Measurements from ENCODE around the gene ELFN2. TPM values are rescaled to one million over a fixed set of nuclear protein-coding genes. Genes with fewer than 3 reads are reported as not detected.
"Not testable (repeated sequence)": the region's sequence is repeated elsewhere in the genome, so short reads cannot be mapped to it uniquely, and the experiment has no call there.

ELFN2 gene
- total RNA-seq, 4 donors from 2014 or later = 0.30 to 4.4 (median 3.1) TPM

GRCh38 chr22:37472418-37473006, 45.2 kb upstream of the ELFN2 start:
- peaks cover 0 to 33% of the 10 kb centered on the region in 2 donors for H3K27me3 ChIP-seq
- H3K36me3 ChIP-seq = peaks cover 0 to 11% (median 0%) of the 10 kb centered on the region in 3 donors
- no peaks in the 10 kb centered on the region for H3K4me1 ChIP-seq
- DNase-seq (ENCODE audit: low spot score in 2 of 2) = no peak
- TF ChIP-seq POLR2A (IDR thresholded peaks at IDR 0.05) (no peak), EP300 (IDR thresholded peaks at IDR 0.05) (no peak)
- TF ChIP-seq, protein P1, sequence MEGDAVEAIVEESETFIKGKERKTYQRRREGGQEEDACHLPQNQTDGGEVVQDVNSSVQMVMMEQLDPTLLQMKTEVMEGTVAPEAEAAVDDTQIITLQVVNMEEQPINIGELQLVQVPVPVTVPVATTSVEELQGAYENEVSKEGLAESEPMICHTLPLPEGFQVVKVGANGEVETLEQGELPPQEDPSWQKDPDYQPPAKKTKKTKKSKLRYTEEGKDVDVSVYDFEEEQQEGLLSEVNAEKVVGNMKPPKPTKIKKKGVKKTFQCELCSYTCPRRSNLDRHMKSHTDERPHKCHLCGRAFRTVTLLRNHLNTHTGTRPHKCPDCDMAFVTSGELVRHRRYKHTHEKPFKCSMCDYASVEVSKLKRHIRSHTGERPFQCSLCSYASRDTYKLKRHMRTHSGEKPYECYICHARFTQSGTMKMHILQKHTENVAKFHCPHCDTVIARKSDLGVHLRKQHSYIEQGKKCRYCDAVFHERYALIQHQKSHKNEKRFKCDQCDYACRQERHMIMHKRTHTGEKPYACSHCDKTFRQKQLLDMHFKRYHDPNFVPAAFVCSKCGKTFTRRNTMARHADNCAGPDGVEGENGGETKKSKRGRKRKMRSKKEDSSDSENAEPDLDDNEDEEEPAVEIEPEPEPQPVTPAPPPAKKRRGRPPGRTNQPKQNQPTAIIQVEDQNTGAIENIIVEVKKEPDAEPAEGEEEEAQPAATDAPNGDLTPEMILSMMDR (IDR thresholded peaks at IDR 0.05) = peak; percentile 20 to 52 (median 33)
- WGBS, 2 donors = 26 to 36% methylated on average over 8 of the region's 8 CpGs
- no peak overlapping the region for H3K4me3 ChIP-seq
- no peaks in the 10 kb centered on the region for H3K9me3 ChIP-seq
- no peak overlapping the region for H3K27ac ChIP-seq

DNA sequence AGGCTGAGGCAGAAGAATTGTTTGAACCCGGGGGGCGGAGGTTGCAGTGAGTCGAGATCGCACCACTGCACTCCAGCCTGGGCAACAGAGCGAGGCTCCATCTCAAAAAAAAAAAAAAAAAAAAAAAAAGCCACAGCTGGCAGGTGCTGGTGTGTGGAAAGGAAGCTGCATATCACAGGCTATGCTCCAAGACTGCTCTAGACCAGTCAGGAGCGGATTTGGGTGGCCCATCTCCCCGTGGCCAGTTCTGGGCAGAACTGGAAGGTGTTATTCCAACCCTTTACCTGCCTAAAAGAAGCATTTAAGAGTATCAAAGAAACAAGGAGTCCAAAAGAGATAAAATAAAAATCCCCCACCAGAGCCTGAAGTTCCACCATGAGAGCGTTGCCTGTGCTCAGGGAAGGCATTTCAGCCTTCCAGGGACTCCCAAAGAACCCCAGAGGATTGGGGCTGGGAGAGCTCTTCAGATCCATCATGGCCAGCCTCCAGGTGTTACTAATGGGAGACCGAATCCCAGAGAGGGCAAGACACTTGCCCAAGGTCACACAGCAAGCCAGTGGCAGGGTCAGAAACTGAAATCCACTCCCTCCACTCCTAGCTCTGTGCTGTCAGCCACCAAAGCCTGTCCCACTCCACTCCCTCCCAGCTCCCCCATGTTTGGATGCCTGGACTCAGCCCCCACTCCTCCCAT, 44.6 kb upstream of the ELFN2 start:
- H3K36me3 ChIP-seq = peaks cover 0 to 11% (median 0%) of the 10 kb centered on the region in 3 donors
- H3K27ac ChIP-seq = no peak overlapping the region
- TF ChIP-seq POLR2A (IDR thresholded peaks at IDR 0.05) (no peak), EP300 (IDR thresholded peaks at IDR 0.05) (no peak)
- TF ChIP-seq, protein P1 (IDR thresholded peaks at IDR 0.05) = no peak
- H3K4me1 ChIP-seq = no peaks in the 10 kb centered on the region
- H3K27me3 ChIP-seq = peaks cover 0 to 36% of the 10 kb centered on the region in 2 donors
- no peak for DNase-seq (ENCODE audit: low spot score in 2 of 2)
- WGBS, 2 donors = 83 to 87% methylated on average over 9 of the region's 9 CpGs
- H3K9me3 ChIP-seq = no peaks in the 10 kb centered on the region
- no peak overlapping the region for H3K4me3 ChIP-seq

DNA sequence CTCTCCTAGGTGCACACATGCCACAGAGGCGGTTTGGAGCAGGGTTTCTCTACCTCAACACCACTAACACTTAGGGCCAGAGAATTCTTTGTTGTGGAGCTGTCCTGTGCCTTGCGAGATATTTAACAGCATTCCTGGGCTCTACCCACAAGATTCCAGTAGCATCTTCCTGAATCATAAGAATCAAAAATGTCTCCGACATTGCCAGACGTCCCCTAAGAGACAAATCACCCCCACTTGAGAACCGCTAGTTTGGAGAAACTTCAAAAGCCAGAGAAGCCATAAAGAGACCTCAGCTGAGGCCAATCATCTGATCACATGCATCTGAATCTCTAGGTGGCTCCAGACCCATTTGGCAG, 42.8 kb upstream of the ELFN2 start:
- H3K27ac ChIP-seq = no peak overlapping the region
- no peaks in the 10 kb centered on the region for H3K4me1 ChIP-seq
- no peak for DNase-seq (ENCODE audit: low spot score in 2 of 2)
- peaks cover 0 to 11% (median 0%) of the 10 kb centered on the region in 3 donors for H3K36me3 ChIP-seq
- H3K27me3 ChIP-seq = peaks cover 0 to 23% of the 10 kb centered on the region in 2 donors
- H3K9me3 ChIP-seq = no peaks in the 10 kb centered on the region
- no peak overlapping the region for H3K4me3 ChIP-seq
- TF ChIP-seq POLR2A (IDR thresholded peaks at IDR 0.05) (no peak), EP300 (IDR thresholded peaks at IDR 0.05) (no peak)
- TF ChIP-seq, protein P1 (IDR thresholded peaks at IDR 0.05) = no peak
- 57 to 68% methylated on average over 5 of the region's 5 CpGs for WGBS, 2 donors

- no peaks in the 10 kb centered on the region for H3K9me3 ChIP-seq
- peaks cover 0 to 22% of the 10 kb centered on the region in 2 donors for H3K27me3 ChIP-seq
- no peak overlapping the region for H3K27ac ChIP-seq
- H3K4me1 ChIP-seq = no peaks in the 10 kb centered on the region
- no peak overlapping the region for H3K4me3 ChIP-seq
- no peak for TF ChIP-seq EP300 (IDR thresholded peaks at IDR 0.05)
- no peak for TF ChIP-seq POLR2A (IDR thresholded peaks at IDR 0.05)
- TF ChIP-seq, protein P1 (IDR thresholded peaks at IDR 0.05) = no peak
- DNase-seq (ENCODE audit: low spot score in 2 of 2) = no peak
- H3K36me3 ChIP-seq = peaks cover 0 to 7% (median 0%) of the 10 kb centered on the region in 3 donors
- WGBS, 2 donors = 81 to 82% methylated on average over 6 to 8 of the region's 8 CpGs
Measured at GRCh38 chr22:37469416-37470086, 42.3 kb upstream of the ELFN2 start.

- peaks cover 0 to 12% of the 10 kb centered on the region in 2 donors for H3K27me3 ChIP-seq
- not testable (repeated sequence) for H3K36me3 ChIP-seq; H3K9me3 ChIP-seq; DNase-seq (ENCODE audit: low spot score in 2 of 2); H3K4me1 ChIP-seq; H3K4me3 ChIP-seq; H3K27ac ChIP-seq
- 89% methylated on average over 14 of the region's 14 CpGs for WGBS, 2 donors
Measured at GRCh38 chr22:37468201-37468695, 41.0 kb upstream of the ELFN2 start.

Measured in tibial nerve (tissue), 4 donors.